Measurements from ENCODE around the gene GPLD1.
"Not testable (repeated sequence)": the region's sequence is repeated elsewhere in the genome, so short reads cannot be mapped to it uniquely, and the experiment has no call there.

GPLD1 gene

GRCh38 chr6:24400045-24401039 lies 89.0 kb downstream of the GPLD1 start:
- in situ Hi-C loops (cut with HindIII; ENCODE audit: low pct_ligation_motif_present, low pct_unique_long_range_greater_than_20kb, low sequenced_read_pairs); DNase-seq: not testable (repeated sequence)

- in situ Hi-C loops (cut with HindIII; ENCODE audit: low pct_ligation_motif_present, low pct_unique_long_range_greater_than_20kb, low sequenced_read_pairs), result no loop called here
These were observed 91.7 kb downstream of the GPLD1 start for GRCh38 chr6:24397631-24398030.

GRCh38 chr6:24396824-24397223 lies 92.6 kb downstream of the GPLD1 start:
- in situ Hi-C loops (cut with HindIII; ENCODE audit: low pct_ligation_motif_present, low pct_unique_long_range_greater_than_20kb, low sequenced_read_pairs), result no loop called here
- no peak for DNase-seq

More at GRCh38 chr6:24397631-24398030, 91.7 kb downstream of the GPLD1 start:
- no peak for DNase-seq

DNA sequence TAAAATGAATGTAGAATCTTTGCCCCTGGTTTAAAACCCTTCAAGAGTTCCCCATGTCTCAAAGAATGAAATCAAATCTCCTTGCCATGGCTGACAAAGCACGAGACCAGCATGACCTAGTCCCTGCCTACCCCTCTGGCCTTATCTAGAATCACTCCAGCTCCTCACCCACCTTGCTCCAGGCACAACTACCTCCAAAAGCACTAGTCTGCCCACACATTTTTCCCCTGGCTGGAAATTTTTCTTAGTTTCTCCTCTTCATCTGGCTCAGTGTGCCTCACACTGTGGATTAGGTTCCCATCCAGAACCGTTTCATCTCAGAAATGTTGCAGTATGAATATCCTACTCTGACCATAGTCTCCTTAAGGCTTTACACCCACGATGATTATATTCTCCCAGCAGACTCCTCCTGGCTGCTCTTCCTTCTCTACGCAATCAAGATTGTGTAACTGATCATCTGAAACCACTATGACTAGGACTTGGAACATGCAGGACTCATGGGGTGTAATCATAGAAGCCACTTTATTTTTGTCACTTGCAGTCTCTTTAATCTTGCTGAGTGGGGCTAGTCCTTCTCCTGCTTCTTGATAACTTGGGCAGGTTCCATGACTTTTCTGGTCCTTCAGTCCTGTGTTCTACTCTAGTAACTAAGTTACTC lies 94.5 kb downstream of the GPLD1 start:
- in situ Hi-C loops (cut with HindIII; ENCODE audit: low pct_ligation_motif_present, low pct_unique_long_range_greater_than_20kb, low sequenced_read_pairs), result no loop called here
- no peak for DNase-seq

DNA sequence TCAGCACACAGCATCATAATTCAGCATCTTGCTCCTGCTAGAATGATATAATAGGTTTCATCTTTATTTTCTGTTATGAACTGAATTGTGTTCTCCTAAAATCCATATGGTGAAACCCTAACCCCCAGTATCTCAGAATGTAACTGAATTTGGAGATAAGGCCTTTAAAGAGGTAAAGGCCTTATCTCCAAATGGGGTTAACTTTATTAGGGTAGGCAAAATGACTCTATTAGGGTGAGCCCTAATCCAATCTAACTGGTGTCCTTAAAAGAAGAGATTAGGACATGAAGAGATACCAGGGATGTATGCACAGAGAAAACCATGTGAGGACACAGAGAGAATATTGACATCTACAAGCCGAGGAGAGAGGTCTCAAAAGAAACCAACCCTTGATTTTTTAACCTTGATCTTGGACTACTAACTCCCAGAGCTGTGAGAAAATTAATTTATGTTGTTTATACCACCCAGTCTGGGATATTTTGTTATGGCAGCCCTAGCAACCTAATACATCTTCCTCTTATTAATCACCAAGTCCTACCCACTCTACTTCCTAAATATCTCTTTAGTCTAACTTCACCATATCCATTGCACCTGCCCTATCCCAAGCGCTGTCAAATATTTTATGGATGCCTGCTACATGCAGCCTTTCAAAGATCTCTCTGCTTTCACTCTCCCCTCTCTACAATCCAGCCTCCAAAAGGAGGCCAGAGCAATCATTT lies 95.2 kb downstream of the GPLD1 start:
- DNase-seq, result no peak
- in situ Hi-C loops (cut with HindIII; ENCODE audit: low pct_ligation_motif_present, low pct_unique_long_range_greater_than_20kb, low sequenced_read_pairs), result no loop called here

GRCh38 chr6:24391756-24392405 lies 97.5 kb downstream of the GPLD1 start:
- in situ Hi-C loops (cut with HindIII; ENCODE audit: low pct_ligation_motif_present, low pct_unique_long_range_greater_than_20kb, low sequenced_read_pairs), result no loop called here
- DNase-seq, result no peak

DNA sequence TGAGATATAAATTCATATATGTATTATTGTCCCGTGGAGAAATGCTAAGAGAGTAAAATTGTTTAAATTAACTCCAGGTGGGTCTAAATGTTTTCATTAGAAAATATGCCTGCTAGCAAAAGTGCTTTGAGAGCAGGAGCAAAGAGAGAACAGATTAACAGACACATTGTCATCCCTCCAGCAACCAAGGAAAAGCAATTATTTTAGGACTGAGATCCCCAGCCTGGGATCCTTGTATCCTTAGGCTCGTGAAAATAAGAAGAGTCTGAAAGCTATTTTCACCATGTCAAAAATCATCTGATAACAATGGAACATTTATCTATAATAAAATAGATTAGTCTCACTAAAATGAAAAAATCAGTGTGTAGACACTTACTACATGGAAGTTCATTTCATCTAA lies 98.2 kb downstream of the GPLD1 start:
- no peak for DNase-seq
- in situ Hi-C loops (cut with HindIII; ENCODE audit: low pct_ligation_motif_present, low pct_unique_long_range_greater_than_20kb, low sequenced_read_pairs), result no loop called here

DNA sequence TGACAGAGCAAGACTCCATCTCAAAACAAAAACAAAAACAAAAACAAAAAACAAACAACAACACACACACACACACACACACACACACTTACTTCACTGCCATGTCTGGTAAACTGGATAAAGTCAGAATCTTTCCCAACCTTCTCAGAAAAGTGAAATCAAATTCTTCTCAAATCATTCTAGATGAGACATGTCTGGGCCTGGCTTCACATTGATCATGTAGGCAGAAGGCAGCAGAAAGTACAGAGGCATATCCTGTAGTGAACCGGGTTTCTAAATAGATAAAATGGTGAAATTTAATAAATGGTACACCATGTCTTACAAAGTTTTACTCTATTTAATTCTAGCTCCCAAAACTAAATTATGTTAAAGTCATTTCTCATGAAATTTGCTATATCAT lies 101.6 kb downstream of the GPLD1 start:
- DNase-seq, result no peak
- in situ Hi-C loops (cut with HindIII; ENCODE audit: low pct_ligation_motif_present, low pct_unique_long_range_greater_than_20kb, low sequenced_read_pairs), result no loop called here

DNA sequence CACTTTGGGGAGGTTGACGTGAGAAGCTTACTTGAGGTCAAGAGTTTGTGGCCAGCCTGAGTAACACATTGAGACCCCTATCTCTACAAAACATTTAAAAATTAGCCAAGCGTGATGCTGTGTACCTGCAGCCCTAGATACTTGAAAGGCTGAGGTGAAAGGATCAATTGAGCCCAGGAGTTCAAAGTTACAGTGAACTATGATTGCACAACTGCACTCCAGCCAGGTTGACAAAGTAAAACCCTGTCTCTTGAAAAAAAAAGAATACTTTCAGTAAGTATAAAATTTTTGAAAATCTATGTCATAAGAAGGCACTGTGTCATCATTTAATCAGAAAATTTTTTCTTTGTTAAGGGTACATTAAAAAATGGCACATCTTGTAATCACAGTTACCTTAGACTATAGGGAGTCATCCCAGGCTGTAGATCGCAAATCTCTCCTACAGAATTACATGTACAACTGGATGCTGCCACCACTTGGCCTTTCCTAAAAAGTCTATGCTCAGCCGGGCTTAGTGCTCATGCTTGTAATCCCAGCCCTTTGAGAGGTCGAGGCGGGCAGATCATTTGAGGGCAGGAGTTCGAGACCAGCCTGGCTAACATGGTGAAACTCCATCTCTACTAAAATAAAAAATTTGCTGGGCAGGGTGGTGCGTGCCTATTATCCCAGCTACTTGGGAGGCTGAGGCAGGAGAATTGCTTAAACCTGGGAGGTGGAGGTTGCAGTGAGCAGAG lies 103.7 kb downstream of the GPLD1 start:
- DNase-seq, result no peak
- in situ Hi-C loops (cut with HindIII; ENCODE audit: low pct_ligation_motif_present, low pct_unique_long_range_greater_than_20kb, low sequenced_read_pairs), result no loop called here

- in situ Hi-C loops (cut with HindIII; ENCODE audit: low pct_ligation_motif_present, low pct_unique_long_range_greater_than_20kb, low sequenced_read_pairs); DNase-seq: not testable (repeated sequence)
These were observed 104.8 kb downstream of the GPLD1 start for GRCh38 chr6:24384369-24385130.

- peak; percentile 83 for DNase-seq
- in situ Hi-C loops (cut with HindIII; ENCODE audit: low pct_ligation_motif_present, low pct_unique_long_range_greater_than_20kb, low sequenced_read_pairs), result not testable (repeated sequence)
These were observed 106.4 kb downstream of the GPLD1 start for GRCh38 chr6:24382891-24383494.

GRCh38 chr6:24382220-24382540 lies 107.2 kb downstream of the GPLD1 start:
- no peak for DNase-seq
- in situ Hi-C loops (cut with HindIII; ENCODE audit: low pct_ligation_motif_present, low pct_unique_long_range_greater_than_20kb, low sequenced_read_pairs), result no loop called here

GRCh38 chr6:24381476-24382219 lies 107.7 kb downstream of the GPLD1 start:
- no peak for DNase-seq
- in situ Hi-C loops (cut with HindIII; ENCODE audit: low pct_ligation_motif_present, low pct_unique_long_range_greater_than_20kb, low sequenced_read_pairs), result no loop called here

GRCh38 chr6:24378473-24379097 lies 110.8 kb downstream of the GPLD1 start:
- no peak for DNase-seq
- in situ Hi-C loops (cut with HindIII; ENCODE audit: low pct_ligation_motif_present, low pct_unique_long_range_greater_than_20kb, low sequenced_read_pairs), result no loop called here

Data from ACHN (cell line).